Occipital lobe (tissue), 2 donors: Measurements from ENCODE around the gene DLX2. TPM values are rescaled to one million over a fixed set of nuclear protein-coding genes. Genes with fewer than 3 reads are reported as not detected.
"Not testable (repeated sequence)": the region's sequence is repeated elsewhere in the genome, so short reads cannot be mapped to it uniquely, and the experiment has no call there.

Experiments
- DNase-seq: peaks from one replicate; lab custom pipeline; 2025; lab: John Stamatoyannopoulos, UW
- total RNA-seq: library from RNA; depleted of rRNA; stranded (reverse); fragments of >200 nt; gene quantifications from one replicate; pipeline ENCODE4 v1.2.3, GENCODE V29; 2014

DLX2 gene
- total RNA-seq, 1 donor from 2014 or later: 3.3 TPM

DNA sequence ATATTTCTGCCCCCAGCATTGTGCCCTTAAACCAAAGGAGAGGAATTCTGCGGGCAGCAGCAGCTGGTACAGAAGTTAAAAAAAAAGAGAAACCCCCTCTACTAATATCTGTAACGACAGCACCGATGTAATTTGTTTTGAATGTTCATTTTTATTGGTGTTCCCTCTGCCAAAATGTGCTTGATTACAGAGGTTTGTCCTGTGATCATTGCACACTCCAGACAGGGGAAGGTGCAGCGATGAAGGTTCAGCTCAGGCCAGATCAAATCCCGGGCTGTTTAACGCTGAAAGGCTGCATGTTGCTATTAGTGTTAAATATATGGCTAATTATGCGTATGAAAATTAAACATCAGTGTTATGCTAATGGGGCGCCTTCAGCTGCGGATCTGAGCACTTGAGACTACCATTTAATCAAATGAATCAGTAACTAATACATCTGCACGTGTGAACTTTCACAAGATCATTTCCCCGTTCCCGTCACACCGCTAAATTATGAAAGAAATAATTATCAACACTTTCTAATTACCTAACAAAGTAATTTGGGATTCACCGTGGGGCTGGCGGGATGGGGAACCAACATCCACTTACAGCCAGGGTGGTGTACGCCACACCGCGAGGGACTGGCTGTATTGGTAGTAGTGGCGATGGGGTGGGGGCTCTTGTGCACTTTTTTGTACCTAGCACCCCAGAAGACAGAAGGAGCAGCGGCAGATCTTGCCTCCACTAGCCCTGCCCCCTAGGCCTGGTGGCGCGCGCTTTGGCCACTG is 18.9 kb downstream of the DLX2 start:
- DNase-seq: no peak

GRCh38 chr2:172082944-172083627 is 19.6 kb downstream of the DLX2 start:
- no peak for DNase-seq

DNA sequence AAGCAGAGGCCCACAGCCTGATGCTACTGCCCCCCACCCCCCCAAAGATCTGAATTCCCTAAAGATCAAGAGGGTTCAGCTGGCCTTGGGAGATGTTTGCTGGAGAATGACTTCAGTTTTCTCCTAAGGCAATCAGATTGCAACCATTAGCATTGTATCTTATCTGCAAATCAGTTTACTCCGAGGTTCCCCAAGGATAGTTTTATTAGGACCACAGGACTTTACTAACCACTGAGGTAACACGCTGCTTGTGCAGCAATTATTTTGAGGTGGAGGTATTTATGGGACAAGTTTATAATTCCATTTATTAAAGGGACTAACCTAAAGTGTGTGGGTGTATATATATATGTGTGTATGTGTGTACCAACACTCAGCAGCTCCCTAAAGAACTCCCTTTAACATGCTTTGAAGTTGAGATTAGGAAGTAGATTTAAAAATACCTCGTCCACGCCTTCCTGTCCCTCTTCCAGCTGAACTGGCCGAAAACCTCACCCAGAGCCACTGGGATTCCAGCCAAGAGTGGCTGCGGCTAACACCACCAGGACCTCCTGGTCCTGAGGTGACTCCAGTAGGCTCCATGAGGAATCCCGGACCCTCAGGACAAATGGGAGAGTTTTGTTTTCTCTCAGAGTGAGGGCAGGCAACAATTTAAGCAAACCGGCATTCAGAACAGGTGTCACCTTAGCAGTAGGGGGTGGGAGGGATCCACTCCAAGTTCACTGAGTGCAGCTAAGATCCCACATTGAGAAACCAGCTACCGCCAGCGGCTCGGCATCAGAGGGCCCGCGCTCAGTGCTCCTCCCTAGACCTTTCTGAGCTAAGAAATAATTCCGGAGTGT is 20.4 kb downstream of the DLX2 start:
- no peak for DNase-seq

DNA sequence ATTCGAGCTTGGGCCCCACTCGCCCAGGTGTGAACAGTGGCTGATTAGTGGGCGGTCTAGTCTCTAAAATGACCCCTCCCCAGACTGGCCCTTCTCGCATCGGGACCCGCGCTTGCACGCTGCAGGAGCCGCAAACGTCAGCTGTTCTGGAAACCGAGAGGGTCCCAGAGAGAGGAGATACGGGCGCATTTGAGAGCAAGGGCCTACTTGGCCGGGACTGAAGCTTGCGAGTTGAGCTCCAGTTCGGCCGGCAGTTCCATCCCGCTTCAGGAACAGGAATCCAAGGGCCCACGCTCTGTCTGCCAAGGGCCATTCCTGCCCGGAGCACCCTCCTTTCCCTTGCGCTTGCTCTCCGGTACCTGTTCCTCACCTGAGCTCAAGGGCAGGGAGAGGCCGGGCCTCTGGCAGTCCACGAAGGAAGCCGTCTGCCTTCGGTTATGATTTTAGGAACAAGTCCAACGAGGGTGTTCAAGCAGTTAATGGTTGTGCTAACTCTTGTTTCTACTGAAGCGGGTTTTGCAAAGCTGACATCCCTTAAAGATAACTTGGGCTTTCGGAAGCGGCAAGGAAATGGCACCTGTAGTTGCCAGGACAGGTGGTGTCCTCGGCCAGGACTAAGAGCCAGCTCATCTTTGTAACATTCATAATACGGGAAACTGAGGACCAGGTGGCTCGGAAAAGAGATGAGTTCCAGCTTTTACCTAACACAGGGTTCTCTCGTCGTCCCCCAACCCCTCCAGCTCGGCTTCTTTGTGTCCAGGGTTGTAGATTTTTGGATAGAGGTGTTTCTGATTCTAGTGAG is 21.3 kb downstream of the DLX2 start:
- no peak for DNase-seq

DNA sequence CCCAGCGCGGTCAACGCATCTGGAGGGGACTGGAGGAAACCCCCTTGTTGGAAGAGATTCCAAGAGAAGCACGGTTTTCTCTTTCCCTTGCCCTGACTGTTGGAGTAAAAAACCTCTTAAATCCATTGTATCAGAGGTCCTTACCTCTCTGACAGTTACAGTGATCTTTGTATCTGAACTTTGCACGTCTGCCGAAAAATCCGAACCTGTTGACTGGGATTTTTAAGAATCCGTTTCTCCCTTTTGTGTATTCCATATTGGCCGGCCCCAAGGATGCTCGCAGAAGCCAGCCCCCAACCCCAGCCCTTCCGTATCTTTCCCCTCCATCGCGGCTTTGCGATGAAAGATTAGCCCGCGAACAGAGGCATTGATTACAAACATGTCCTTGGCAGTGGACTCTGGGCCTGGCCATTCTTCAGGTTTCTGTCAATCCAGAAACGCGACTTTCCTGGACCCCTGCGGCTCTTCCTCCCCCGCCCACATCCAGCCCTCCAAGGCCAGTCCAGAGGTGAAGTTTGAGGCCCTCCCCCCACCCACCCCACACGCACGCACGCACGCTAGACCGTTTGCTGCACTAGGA is 22.0 kb downstream of the DLX2 start:
- DNase-seq: no peak

GRCh38 chr2:172079838-172080640 is 22.7 kb downstream of the DLX2 start:
- DNase-seq: no peak

- DNase-seq: no peak
Measured at GRCh38 chr2:172079416-172079815, 23.3 kb downstream of the DLX2 start.

DNA sequence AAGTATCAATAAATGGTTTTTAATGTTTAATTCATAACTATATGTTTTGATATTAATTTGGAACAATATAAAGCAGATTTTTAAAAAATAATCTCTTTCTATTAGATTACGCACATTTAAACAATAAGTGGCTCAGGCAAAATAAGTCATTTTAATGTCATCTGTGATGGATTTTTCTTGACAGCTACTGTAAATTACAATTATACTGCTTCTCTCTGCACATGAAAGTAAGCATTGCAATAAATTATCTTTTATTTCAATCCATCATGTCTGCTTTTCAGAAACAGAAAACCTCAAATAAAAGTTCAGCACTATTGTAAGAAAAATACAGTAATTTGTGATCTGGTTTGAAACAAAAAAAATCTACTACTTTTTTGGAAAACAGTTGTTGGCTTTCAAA is 28.4 kb downstream of the DLX2 start:
- DNase-seq: no peak

DNA sequence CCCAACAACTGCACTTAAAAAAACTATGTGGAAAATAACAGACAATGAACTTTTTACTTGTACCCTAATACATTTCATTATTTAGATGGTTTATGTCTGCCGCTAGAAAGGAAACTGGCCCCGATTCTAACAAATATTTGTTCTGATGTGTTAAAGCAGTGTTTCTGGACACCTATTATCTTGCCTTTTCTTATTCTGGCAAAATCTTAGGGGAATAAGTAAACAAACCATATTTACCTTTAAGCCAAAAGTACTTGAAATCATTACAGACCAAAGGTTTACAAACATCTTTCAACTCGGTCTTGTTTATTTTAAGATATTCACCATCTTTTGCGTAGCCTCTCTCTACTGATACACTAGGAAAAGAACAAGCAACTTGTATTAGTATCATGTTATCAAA is 29.2 kb downstream of the DLX2 start:
- DNase-seq: no peak

DNA sequence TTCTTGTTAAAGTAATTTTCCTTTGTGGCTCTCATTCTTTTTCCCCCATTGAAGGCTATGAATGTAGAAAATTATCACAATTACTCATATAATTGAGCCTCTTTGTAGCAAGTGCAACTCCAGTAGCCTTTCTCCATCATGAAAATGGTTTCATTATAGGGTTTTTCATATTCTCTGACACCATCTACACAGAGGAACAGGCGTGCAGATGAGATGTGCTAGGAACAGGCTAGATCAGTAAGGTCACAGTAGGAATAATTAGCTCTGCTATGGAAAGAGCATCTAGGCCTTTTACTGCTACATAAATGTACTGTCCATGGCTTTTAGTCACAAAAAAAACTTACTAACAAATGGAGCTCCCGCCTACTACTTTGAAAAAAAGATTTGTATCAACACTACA is 30.0 kb downstream of the DLX2 start:
- DNase-seq: no peak

- no peak for DNase-seq
Measured at GRCh38 chr2:172072303-172072702, 30.4 kb downstream of the DLX2 start.

GRCh38 chr2:172070936-172071335 is 31.8 kb downstream of the DLX2 start:
- no peak for DNase-seq

GRCh38 chr2:172067905-172068304 is 34.8 kb downstream of the DLX2 start:
- not testable (repeated sequence) for DNase-seq

- no peak for DNase-seq
Measured at GRCh38 chr2:172066394-172066886, 36.3 kb downstream of the DLX2 start.

GRCh38 chr2:172065111-172065510 is 37.6 kb downstream of the DLX2 start:
- no peak for DNase-seq

GRCh38 chr2:172063446-172063845 is 39.3 kb downstream of the DLX2 start:
- DNase-seq: no peak

DNA sequence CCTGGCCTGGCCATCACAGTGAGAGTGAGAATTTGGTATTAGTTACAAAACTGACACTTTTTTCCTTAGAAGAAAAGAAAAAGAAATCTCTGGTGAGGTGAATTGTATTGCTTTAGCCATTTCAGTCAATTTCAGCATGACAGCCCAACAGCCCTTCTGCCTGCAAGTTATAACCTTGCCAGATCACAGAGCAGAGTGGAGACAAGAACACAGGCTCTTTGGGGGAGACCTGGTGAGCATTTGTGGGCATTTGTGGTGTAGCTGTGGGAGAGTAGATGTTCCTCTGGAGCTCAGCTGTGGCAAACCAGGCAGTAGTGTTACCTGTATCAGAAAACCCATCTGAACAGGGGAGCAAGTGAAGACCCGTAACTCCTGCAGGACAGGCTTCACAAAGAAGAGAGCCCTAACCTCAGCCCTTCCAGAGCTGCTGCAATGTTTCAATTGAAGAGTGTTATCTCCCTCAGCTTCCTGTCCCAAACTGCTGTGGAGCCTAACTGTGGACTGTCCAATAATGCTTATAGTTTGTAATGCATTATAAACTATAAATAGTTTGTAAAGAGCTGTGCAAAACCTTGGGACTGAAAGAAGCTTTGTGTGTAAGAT is 40.2 kb downstream of the DLX2 start:
- DNase-seq: no peak

GRCh38 chr2:172060118-172060517 is 42.6 kb downstream of the DLX2 start:
- DNase-seq: not testable (repeated sequence)

- no peak for DNase-seq
Measured at GRCh38 chr2:172058660-172059059, 44.0 kb downstream of the DLX2 start.

- no peak for DNase-seq
Measured at GRCh38 chr2:172056293-172056692, 46.4 kb downstream of the DLX2 start.
